Neural cell (in vitro differentiated cells): ENCODE data around the gene MYOCD. TPM values are rescaled to one million over a fixed set of nuclear protein-coding genes. Genes with fewer than 3 reads are reported as not detected.

Experiments
- H2AFZ ChIP-seq: fragments of 200-600, 300-800 bp; sonication (generic), shearing (Covaris generic); 2 replicates; pipeline ENCODE4 v1.6.0; 2014; ENCODE audit warnings: low read depth, mild to moderate bottlenecking, antibody characterized with exemption, low read length, moderate library complexity
- H3F3A ChIP-seq: fragments of 200-600 bp; shearing (Covaris generic); 2 replicates; pipeline ENCODE4 v1.6.1; 2016; ENCODE audit warnings: mild to moderate bottlenecking, moderate library complexity, mixed read lengths, antibody characterized with exemption, low read length; ENCODE audit not compliant: insufficient read depth, poor library complexity, severe bottlenecking
- H3K27ac ChIP-seq: fragments of 200-600, 300-800 bp; sonication (generic), shearing (Covaris generic); 2 replicates; pipeline ENCODE4 v1.5.1; 2014; ENCODE audit warnings: mild to moderate bottlenecking, low read length, moderate library complexity
- H3K27me3 ChIP-seq: fragments of 300-800, 200-600 bp; sonication (generic), shearing (Covaris generic); 2 replicates; pipeline ENCODE4 v1.6.0; 2014; ENCODE audit warnings: mild to moderate bottlenecking, low read depth, low read length, moderate library complexity; ENCODE audit not compliant: insufficient read depth
- H3K36me3 ChIP-seq: fragments of 300-800, 200-600 bp; sonication (generic), shearing (Covaris generic); 2 replicates; pipeline ENCODE4 v1.5.1; 2014; ENCODE audit warnings: mild to moderate bottlenecking, antibody characterized with exemption, low read length, moderate library complexity; ENCODE audit not compliant: insufficient read depth
- H3K4me2 ChIP-seq: fragments of 300-800, 200-600 bp; sonication (generic), shearing (Covaris generic); 2 replicates; pipeline ENCODE4 v1.6.0; 2014; ENCODE audit warnings: mild to moderate bottlenecking, low read length
- H3K4me3 ChIP-seq: fragments of 300-800, 200-600 bp; sonication (generic), shearing (Covaris generic); 2 replicates; pipeline ENCODE4 v1.5.1; 2014; ENCODE audit warnings: mild to moderate bottlenecking, low read length, moderate library complexity
- H3K79me2 ChIP-seq: fragments of 200-600 bp; shearing (Covaris generic); replicated peaks from 2 replicates; pipeline ENCODE4 v1.6.0; 2014; ENCODE audit warnings: mild to moderate bottlenecking, low read length, moderate library complexity; ENCODE audit not compliant: insufficient read depth
- H3K9ac ChIP-seq: fragments of 300-800, 200-600 bp; sonication (generic), shearing (Covaris generic); 2 replicates; pipeline ENCODE4 v1.6.1; 2016; ENCODE audit warnings: mild to moderate bottlenecking, low read length, mixed read lengths
- H3K9me2 ChIP-seq: fragments of 200-600 bp; shearing (Covaris generic); 2 replicates; pipeline ENCODE4 v1.6.1; 2016; ENCODE audit warnings: mild to moderate bottlenecking, low read length, mixed read lengths; ENCODE audit not compliant: insufficient read depth
- H3K9me3 ChIP-seq: fragments of 200-600, 300-800 bp; sonication (generic), shearing (Covaris generic); 2 replicates; pipeline ENCODE4 v1.6.1; 2016; ENCODE audit warnings: mild to moderate bottlenecking, mixed run types, low read length, moderate library complexity, mixed read lengths
- H4K20me1 ChIP-seq: fragments of 200-600 bp; shearing (Covaris generic); 2 replicates; pipeline ENCODE4 v1.6.1; 2016; ENCODE audit warnings: mild to moderate bottlenecking, mixed run types; ENCODE audit not compliant: insufficient read depth
- CTCF ChIP-seq: fragments of 450-650 bp; IDR thresholded peaks from 2 replicates; pipeline ENCODE4 v1.5.1; 2014; ENCODE audit warnings: antibody characterized with exemption, mild to moderate bottlenecking, moderate library complexity; ENCODE audit not compliant: poor library complexity, severe bottlenecking
- EP300 ChIP-seq: fragments of 450-650 bp; conservative IDR thresholded peaks from 2 replicates; pipeline ENCODE4 v1.6.1; 2014; ENCODE audit warnings: antibody characterized with exemption, mild to moderate bottlenecking, moderate library complexity; ENCODE audit not compliant: poor library complexity, severe bottlenecking
- EZH2 ChIP-seq: fragments of 200-600, 300-800 bp; shearing (Covaris generic), sonication (generic); IDR thresholded peaks from 2 replicates; pipeline ENCODE4 v1.6.1; 2014; ENCODE audit warnings: antibody characterized with exemption, low read length, borderline replicate concordance, mild to moderate bottlenecking; ENCODE audit not compliant: insufficient read depth, poor library complexity, severe bottlenecking
- MXI1 ChIP-seq: fragments of 450-650 bp; conservative IDR thresholded peaks from 2 replicates; pipeline ENCODE4 v1.6.1; 2014; ENCODE audit warnings: antibody characterized with exemption, mild to moderate bottlenecking; ENCODE audit not compliant: poor library complexity, severe bottlenecking
- POLR2AphosphoS5 ChIP-seq: IDR thresholded peaks from 2 replicates; pipeline ENCODE4 v1.6.1; 2012
- RAD21 ChIP-seq: fragments of 450-650 bp; conservative IDR thresholded peaks from 2 replicates; pipeline ENCODE4 v1.6.1; 2014; ENCODE audit warnings: antibody characterized with exemption, mild to moderate bottlenecking, moderate library complexity
- REST ChIP-seq: IDR thresholded peaks from 2 replicates; pipeline ENCODE4 v1.6.1; 2012; ENCODE audit warnings: borderline replicate concordance
- SMC3 ChIP-seq: fragments of 450-650 bp; conservative IDR thresholded peaks from 2 replicates; pipeline ENCODE4 v1.6.1; 2014; ENCODE audit warnings: antibody characterized with exemption, mild to moderate bottlenecking, moderate library complexity; ENCODE audit not compliant: poor library complexity
- TAF1 ChIP-seq: IDR thresholded peaks from 2 replicates; pipeline ENCODE4 v1.6.1; 2012; ENCODE audit warnings: low read depth
- polyA plus RNA-seq: library from polyadenylated mRNA; depleted of rRNA; stranded (reverse); fragments of >200 nt; gene quantifications from 2 replicates; pipeline ENCODE4 v1.2.3, GENCODE V29; 2014

Gene MYOCD
- polyA plus RNA-seq, 1 donor from 2014 or later = not detected

- H3F3A ChIP-seq = no peaks in the 10 kb centered on the region
- no peak for TF ChIP-seq MXI1
- no peak for TF ChIP-seq CTCF
- H3K9me2 ChIP-seq = no peaks in the 10 kb centered on the region
- H3K79me2 ChIP-seq = no peaks in the 10 kb centered on the region
- no peak overlapping the region for H3K4me2 ChIP-seq
- no peak overlapping the region for H3K9ac ChIP-seq
- no peaks in the 10 kb centered on the region for H3K36me3 ChIP-seq
- H2AFZ ChIP-seq = no peak overlapping the region
- no peaks in the 10 kb centered on the region for H4K20me1 ChIP-seq
- H3K9me3 ChIP-seq = no peaks in the 10 kb centered on the region
- H3K27ac ChIP-seq = no peak overlapping the region
- no peak overlapping the region for H3K4me3 ChIP-seq
- H3K27me3 ChIP-seq = no peaks in the 10 kb centered on the region
Observed at GRCh38 chr17:12773153-12773552, 107.5 kb downstream of the MYOCD start.

- Histone ChIP-seq H3K27ac (no peak overlapping the region), H3K9me3 (no peaks in the 10 kb centered on the region), H3K9me2 (no peaks in the 10 kb centered on the region), H2AFZ (no peak overlapping the region), H3K27me3 (no peaks in the 10 kb centered on the region), H4K20me1 (no peaks in the 10 kb centered on the region), H3K9ac (peak overlapping the region; percentile 80), H3K36me3 (no peaks in the 10 kb centered on the region), H3F3A (no peaks in the 10 kb centered on the region), H3K4me3 (peak overlapping the region; percentile 95), H3K4me2 (peak overlapping the region; percentile 65), H3K79me2 (no peaks in the 10 kb centered on the region)
- TF ChIP-seq TAF1 = no peak
- TF ChIP-seq RAD21 = no peak
- no peak for TF ChIP-seq EP300
- no peak for TF ChIP-seq SMC3
- TF ChIP-seq CTCF = no peak
- no peak for TF ChIP-seq EZH2
- TF ChIP-seq POLR2AphosphoS5 = no peak
- TF ChIP-seq REST = no peak
- no peak for TF ChIP-seq MXI1
Observed at GRCh38 chr17:12789075-12789480, 123.4 kb downstream of the MYOCD start.
